Measurements from ENCODE around the gene SEL1L2.

The SEL1L2 gene

DNA sequence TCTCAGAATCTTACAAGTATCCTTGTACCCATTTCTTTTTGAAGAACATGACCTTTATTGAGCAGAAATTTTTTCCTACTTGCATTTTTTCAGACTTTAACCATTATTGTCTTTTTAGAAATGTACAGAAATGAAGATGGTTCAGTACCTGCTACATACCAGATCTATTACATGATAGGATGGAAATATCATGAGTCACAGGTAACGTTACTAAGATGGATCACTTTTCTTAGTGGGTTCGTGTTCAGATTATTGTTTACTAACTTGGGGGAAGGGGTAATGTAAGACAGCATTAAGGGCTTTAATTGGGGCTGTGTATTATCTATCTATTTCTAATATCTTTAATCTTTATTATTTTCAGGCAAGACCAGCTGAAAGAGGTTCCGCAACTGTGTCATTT lies 173.7 kb downstream of the SEL1L2 start:
- DNase-seq (ENCODE audit: low spot score) = no peak

DNA sequence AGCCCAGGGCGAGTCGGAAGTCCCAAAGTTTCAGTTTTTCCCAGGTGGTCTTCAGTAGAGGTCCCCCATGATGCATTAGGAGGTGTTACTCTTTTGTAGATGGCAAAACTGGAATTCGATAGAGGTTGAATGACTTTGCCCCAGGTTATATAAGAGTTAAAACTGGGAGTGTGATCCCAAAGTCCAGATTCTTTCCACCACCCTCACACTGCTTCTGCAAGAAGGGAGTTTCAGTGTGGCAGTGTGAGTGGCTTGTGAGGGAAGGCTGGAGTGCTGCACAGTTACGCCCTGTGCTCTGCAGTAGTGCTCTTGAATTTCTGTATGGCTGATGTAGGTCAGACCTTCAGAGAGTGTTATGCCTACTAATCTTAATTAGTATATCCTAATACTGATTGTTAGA lies 175.7 kb downstream of the SEL1L2 start:
- DNase-seq (ENCODE audit: low spot score) = no peak

DNA sequence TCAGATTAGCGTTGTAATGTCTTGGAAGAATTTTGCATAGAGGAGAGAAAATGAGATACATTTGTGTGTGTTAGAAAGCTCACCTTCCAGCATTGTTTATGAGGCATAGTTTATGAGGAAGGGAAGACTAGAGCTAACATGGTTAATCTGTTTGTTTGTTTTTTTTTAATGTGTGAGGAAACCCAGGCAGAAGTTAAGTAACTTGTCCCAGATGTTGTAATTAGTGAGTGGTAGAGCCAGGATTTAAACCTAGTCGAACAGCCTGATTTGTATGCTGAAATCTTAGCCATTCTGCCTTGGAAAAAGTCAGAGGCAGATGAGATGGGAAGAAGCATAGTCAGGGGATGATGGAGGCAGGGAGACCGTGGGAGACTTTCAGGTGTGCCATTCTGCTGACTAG lies 176.5 kb downstream of the SEL1L2 start:
- DNase-seq (ENCODE audit: low spot score) = no peak

DNA sequence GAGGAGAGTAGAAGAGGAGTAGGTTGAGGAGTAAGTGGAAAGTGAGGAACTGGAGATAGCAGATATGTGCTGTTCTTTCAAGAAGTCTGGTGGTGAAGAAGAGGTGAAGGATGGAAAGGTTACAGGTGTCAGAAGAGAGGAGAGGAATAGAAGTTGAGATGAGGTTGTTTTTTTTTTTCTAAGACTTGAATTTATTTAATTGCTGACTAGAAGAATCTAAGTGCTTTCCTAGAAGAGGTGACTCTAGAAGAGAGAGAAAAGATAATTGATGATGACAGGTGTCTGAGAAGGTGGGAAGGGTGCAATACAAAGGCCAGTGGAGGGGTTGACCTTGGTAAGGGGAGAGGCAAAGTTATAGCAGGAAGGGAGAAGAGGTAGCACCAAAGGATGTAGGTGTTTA lies 180.0 kb downstream of the SEL1L2 start:
- DNase-seq (ENCODE audit: low spot score) = no peak

DNA sequence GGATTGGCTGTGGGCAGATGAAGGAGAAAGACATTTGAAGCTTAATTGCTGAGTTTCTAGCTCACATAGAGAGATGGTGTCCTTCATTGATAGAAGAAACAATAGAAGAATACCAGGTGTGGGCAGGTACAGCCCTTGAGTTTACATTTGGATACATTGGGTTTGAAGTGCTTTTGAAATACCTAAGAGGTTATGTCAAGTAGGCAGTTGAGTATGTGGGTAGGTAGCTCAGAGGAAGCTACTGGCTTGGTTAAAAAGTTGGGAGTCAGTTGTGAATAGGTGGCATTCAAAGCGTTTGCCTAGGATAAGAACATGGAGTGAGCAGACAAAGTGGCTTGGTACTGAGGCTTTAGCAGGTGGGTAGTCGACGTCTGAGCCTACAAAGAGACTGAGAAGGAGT lies 180.6 kb downstream of the SEL1L2 start:
- no peak for DNase-seq (ENCODE audit: low spot score)

DNA sequence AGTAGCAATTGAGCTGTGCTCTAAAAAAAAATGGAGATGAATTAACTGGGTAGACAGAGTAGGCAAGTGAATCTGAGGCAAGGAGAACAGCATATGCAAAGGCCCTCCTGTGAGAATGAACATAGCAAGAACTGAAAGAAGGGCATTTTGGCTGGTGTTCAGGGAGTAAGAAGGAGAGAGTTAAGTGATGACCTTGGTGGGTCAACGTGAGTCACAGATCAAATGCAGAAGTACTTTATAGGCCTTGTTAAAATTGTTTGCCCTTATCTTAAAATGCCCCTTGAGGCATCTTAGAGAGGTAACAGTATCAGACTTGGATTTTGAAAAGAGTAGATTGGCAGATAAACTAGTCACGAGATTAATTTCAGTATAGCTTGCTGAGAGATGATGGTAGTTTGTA lies 181.0 kb downstream of the SEL1L2 start:
- no peak for DNase-seq (ENCODE audit: low spot score)

DNA sequence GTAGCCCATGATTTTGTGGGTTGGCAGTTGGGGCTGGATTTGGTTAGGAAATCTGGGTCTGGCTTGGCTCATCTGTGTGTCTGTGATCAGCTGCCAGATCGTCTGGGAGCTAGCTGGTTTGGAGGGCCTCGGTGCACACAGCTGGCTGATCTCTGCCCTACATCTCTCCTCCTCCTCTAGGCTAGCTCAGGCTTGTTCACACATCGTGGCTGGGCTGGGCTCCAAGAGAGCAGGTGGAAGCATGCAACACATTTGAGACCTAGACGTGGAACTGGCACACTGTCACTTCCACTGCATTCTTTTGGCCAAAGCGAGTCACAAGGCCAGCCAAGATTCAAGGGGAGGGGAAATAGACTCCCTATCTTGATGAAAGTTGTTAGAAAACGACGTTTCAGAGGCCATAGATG lies 189.7 kb downstream of the SEL1L2 start:
- DNase-seq (ENCODE audit: low spot score) = peak; percentile 61

DNA sequence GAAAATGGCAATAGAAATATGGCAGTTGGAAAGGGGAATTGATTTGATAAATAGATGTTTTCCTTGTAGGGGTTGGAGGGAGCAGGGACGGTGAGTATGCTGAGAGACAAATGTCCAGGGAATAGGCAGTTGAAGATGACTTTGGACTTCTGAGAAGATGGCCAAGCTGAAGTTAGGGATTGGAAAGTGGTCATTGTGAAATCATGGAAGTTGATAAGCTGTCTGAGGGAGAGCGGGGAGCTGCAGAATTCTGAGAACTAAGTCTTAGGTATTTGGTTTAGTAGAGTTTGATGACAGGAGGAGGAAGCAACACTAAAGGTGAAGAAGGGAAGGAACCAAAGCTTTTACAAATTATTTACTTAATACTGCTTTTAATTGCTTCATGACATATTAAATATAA lies 190.4 kb downstream of the SEL1L2 start:
- DNase-seq (ENCODE audit: low spot score) = no peak

Data from pons (tissue), 1 donor.